Neural cell (in vitro differentiated cells): ENCODE results near the gene INVS.
"Not testable (repeated sequence)": the region's sequence is repeated elsewhere in the genome, so short reads cannot be mapped to it uniquely, and the experiment has no call there.

Experiments used
- EP300 ChIP-seq: fragments of 450-650 bp; conservative IDR thresholded peaks from 2 replicates; pipeline ENCODE4 v1.6.1; 2014; ENCODE audit warnings: antibody characterized with exemption, mild to moderate bottlenecking, moderate library complexity; ENCODE audit not compliant: poor library complexity, severe bottlenecking
- EZH2 ChIP-seq: fragments of 200-600, 300-800 bp; shearing (Covaris generic), sonication (generic); IDR thresholded peaks from 2 replicates; pipeline ENCODE4 v1.6.1; 2014; ENCODE audit warnings: antibody characterized with exemption, low read length, borderline replicate concordance, mild to moderate bottlenecking; ENCODE audit not compliant: insufficient read depth, poor library complexity, severe bottlenecking
- TF ChIP-seq, protein P1 (sequence below): fragments of 450-650 bp; IDR thresholded peaks from 2 replicates; pipeline ENCODE4 v1.5.1; 2014; ENCODE audit warnings: antibody characterized with exemption, mild to moderate bottlenecking, moderate library complexity; ENCODE audit not compliant: poor library complexity, severe bottlenecking

DNA sequence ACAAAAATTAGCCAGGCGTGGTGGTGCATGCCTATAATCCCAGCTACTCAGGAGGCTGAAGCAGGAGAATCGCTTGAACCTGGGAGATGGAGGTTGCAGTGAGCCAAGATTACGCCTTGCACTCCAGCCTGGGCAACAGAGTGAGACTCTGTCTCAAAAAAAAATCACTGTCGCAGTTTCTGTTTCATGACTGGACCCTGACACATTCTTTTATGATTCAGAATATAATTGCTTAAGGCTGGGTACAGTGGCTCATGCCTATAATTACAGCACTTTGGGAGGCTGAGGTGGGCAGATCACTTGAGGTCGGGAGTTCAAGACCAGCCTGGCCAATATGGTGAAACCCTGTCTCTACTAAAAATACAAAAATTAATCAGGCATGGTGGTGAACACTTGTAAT, 239.7 kb downstream of the INVS start:
- TF ChIP-seq, protein P1, sequence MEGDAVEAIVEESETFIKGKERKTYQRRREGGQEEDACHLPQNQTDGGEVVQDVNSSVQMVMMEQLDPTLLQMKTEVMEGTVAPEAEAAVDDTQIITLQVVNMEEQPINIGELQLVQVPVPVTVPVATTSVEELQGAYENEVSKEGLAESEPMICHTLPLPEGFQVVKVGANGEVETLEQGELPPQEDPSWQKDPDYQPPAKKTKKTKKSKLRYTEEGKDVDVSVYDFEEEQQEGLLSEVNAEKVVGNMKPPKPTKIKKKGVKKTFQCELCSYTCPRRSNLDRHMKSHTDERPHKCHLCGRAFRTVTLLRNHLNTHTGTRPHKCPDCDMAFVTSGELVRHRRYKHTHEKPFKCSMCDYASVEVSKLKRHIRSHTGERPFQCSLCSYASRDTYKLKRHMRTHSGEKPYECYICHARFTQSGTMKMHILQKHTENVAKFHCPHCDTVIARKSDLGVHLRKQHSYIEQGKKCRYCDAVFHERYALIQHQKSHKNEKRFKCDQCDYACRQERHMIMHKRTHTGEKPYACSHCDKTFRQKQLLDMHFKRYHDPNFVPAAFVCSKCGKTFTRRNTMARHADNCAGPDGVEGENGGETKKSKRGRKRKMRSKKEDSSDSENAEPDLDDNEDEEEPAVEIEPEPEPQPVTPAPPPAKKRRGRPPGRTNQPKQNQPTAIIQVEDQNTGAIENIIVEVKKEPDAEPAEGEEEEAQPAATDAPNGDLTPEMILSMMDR: not testable (repeated sequence)
- not testable (repeated sequence) for TF ChIP-seq EZH2, EP300
